Astrocyte of the hippocampus (primary cell): ENCODE measurements around the gene AUTS2.
"Not testable (repeated sequence)": the region's sequence is repeated elsewhere in the genome, so short reads cannot be mapped to it uniquely, and the experiment has no call there.

Source experiments
- DNase-seq: peaks from one replicate; pipeline ENCODE4 v3.0.0; 2011; ENCODE audit warnings: low read depth, low spot score

The AUTS2 gene

DNA sequence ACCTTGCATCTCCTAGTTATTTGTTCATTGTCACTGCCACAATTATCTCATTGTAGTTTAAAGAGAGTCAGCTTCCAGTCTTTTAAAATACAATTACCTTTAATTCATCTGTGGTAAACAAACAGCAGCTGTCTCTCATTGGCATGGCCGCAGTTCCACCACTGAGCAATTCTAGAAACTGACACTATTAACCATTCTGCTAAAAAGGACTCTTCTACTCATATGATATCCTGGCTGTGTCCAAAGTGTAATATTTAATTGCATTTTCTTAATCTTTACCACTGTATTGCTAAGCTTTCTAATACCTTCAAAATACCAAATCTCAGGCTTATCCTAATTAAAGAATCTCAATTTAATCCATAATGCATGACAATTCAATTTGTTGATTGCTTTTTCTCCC, 639.0 kb downstream of the AUTS2 start:
- no peak for DNase-seq

- peak; percentile 9 for DNase-seq
Observed at GRCh38 chr7:70237831-70238575, 639.7 kb downstream of the AUTS2 start.

GRCh38 chr7:70239918-70240317, 641.6 kb downstream of the AUTS2 start:
- peak; percentile 22 for DNase-seq

- DNase-seq: no peak
Observed at GRCh38 chr7:70240873-70241272, 642.6 kb downstream of the AUTS2 start.

- no peak for DNase-seq
Observed at GRCh38 chr7:70241536-70242175, 643.4 kb downstream of the AUTS2 start.

GRCh38 chr7:70242826-70243225, 644.6 kb downstream of the AUTS2 start:
- no peak for DNase-seq

DNA sequence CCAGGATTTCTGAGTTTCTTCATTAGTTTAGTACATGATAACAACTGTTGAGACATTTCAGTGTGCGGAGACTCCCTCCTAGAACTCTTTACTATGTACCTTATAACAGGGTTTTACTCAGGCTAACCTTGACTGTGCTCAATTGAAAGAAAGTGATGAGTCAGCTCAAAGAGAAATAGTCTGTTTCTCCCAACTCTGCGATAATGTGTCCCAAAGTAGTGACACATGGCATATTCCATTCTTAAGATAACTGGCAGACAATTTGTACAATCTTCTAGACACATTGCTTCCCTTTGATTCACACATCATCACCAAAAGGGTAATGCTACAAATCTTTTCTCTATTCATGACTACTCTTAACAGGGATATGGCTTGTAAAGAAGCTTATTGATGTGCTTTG, 645.2 kb downstream of the AUTS2 start:
- no peak for DNase-seq

DNA sequence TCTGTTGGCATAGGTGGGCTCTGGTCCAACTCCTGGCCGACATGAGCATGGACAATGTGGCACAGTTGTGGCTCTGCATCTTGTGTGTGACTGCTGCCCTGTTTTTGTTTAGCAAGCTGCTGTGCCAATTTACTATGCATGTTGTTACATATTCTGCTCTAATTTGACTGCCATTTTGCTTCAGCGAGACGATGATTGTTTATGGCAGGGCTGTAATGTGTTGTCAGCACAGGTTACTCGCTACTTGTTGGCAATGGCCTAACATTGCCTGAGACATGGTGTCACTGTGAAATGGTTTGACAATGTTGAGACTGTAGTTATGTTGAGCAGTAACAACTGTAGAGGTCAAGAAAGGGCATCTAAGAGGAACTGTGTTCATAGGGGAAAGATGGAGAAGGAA, 659.6 kb downstream of the AUTS2 start:
- no peak for DNase-seq

GRCh38 chr7:70259502-70259901, 661.2 kb downstream of the AUTS2 start:
- DNase-seq: peak; percentile 58

DNA sequence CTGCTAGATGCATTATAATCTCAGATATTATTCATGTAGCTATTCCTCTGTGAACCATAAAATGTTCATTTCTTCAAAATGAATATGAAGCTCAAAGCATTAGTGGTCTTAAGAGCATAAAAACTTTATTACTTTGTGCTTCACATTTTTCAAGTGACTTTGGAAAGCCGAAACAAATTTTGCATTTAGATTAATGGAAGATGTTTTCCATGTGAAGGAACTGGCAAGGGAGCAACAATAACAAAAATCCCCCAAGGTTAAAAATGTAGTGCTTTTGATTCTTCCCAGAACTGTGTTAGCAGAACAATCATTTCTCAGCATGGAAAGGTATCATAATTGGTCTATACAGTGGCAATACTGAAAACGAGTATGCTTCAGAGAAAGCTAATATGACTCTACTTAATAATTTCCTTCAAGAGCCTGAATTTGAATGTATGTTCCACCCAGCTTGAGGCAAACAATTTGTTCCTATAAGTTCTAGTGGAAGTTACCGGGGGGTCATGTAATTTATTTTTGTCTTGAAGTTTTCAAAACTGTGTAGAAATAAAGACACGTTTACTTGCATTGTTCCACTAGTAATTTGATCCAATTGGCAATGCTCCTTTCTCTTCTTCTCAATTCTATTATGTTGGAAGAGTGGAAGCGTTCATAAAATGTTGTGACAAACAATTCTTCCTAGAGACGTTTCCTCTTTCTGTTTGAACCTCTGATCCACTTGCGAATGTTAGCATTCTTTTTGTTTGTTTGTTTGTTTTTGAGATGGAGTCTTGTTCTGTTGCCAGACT, 665.4 kb downstream of the AUTS2 start:
- DNase-seq: peak; percentile 5

DNA sequence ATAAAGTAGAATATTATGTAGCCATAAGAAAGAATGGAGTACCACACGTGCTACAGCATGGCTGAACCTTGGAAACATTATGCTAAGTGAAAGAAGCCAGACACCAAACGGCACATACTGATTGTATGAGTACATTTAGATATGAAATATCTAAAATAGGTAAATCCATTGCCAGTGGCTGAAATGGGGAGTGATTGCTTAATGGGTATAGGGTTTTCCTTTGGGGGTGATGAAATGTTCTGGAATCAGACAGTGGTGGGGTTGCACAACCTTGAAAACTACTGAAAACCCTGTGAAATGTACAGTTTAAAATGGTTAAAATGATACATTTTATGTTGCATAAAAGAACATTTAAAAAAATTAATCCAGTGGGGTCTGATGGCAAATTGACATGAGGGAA, 667.9 kb downstream of the AUTS2 start:
- DNase-seq: no peak

DNA sequence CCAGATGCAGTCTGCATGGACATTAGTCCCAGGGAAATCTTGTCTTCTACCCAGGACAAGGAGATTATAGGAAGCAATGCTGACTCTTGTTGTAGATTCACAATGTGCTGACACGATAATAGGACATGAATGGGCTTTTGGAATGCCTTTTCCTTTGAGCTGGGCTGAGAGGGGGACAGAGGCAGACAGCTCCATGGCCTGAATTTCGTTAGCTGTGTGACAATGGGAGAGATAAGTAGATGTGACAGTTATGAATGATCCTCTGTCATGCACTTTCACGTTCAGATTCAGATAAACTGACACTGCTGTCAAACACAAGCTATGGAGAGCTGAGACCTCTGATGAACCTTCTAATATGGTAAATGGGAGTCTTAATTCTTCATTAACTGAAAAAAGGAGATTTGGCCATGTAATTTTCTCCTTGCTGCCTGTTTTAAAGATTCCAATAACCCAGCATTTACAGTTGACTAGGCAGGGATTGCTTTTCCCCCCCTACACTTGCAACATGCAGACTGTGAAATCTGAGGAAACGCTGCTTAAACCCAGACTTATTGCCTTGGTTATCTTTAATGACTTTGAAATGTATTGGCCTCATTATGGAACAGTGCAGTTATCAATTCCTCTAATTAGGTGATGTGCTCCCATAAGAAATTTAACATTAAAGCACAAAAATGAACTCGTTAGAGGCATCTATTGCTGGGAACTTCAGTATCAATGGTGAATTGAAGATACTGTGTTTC, 669.3 kb downstream of the AUTS2 start:
- DNase-seq: no peak

DNA sequence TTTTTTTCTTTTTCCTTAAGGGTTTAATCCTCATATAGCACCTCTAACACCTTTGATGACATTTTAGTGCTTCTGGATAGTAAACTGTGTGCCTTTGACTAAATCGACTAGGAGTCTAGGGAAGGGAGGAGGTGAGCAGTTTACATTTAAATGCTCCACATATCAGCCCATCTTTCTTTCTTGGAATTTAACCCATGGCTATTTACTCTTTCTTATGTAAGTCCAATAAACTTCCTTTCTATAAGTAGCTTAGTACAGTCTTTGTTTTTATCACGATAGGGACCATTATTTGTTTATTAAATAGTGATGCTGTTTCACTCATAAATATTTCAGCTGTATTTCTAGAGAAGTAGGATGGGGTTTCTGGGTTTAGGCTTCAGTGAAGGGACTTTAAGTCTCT, 669.9 kb downstream of the AUTS2 start:
- DNase-seq: no peak

- DNase-seq: no peak
Observed at GRCh38 chr7:70270149-70270548, 671.9 kb downstream of the AUTS2 start.

GRCh38 chr7:70271617-70272081, 673.4 kb downstream of the AUTS2 start:
- peak; percentile 33 for DNase-seq

- DNase-seq: not testable (repeated sequence)
Observed at GRCh38 chr7:70275570-70275969, 677.3 kb downstream of the AUTS2 start.

DNA sequence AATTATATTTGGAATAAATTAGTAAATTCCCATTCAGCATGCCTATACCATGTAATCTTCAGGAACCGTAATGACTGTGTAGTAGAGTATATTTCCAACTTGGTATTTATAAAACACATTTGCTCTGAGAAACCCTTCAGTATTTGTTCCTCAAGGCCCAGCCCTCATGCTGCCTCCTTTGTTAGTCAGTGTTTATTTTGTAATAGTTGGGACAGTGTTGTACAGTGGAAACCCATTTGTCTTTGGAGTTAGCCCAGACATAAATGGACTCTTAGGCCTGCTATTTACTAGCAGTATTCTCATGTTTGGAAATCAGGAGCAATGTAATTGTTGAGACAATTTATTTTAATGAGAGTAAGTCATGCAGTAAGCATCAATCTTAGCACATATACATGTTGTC, 686.9 kb downstream of the AUTS2 start:
- no peak for DNase-seq

- DNase-seq: no peak
Observed at GRCh38 chr7:70285854-70286253, 687.6 kb downstream of the AUTS2 start.

DNA sequence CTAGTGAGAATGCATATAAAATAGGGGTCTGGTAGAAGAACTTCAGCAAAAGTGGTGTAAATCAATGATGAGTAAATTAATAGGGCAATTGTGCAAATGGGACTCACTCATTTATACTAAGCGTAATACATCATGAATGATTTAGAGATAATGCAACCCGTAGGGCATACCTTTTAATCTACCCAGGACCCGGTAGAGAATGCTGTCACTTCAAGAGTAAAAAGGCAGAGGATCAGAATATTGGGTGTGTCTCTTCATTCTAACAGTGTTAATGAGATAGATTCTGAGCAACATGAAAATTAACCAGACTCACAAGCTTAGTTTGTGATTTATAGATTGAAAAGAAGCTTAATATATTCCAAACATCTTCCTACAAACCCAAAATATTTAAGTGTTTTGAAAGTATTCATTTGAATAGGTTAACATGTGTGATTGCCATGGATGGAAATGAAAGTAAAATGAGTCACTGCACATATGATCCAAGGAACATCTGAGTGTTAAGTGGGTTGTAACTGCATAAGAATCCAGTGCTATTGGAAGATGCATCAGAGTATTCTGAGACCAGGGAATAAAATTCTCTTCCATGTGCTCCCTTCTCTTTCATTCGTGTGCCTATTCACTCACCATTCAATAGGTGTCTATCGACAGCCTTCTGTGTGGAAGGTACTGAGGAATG, 690.6 kb downstream of the AUTS2 start:
- no peak for DNase-seq

DNA sequence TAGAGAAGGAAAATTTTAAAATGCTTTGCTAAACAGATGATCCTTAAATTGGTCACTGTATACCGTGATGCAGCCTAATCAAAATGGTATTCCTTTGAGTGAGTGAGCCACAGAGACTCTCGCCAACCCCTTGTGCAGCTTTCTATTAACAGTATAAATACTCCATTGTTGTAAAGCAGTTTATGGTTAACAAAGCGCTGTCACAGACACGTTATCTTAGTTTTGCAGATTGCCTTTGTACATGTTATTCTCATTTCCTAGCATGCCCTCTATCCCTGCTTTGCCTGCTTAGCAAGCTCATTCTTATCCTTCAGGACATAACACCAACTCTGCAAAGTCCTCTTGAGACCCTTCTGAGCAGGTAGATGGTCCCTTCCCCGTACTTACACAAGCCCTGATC, 694.4 kb downstream of the AUTS2 start:
- DNase-seq: no peak

DNA sequence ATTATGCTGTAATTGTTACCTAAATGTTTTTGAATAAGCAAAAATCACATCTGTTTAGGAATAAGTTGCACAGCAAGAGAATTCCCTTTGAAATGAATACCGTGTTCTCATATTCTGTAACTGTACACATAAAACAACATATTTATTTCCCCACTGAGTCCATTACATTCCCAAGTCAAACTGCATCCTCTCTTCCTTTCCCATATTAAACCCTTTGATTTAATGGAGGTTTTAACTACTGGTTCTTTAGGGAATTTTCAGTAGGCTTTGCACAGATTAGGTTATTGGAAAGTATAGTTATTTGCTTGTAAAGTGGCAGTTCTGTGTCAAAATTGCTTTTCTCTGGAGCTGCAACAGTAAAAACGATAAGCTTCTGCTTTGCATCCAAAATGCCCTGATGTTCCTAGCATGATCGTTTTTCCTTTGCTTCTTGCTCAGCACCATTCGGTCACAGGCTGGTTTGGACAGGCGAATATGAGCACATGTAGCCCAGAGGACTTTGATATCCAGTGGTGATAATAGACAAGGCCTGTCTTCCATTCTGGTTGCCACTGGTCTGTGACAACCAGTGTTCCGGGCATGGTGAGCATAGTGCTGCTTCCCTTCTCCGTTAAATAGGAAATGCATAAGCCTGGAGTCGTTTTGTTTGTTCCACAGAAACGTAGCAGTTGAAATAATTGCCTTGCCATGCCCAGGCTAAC, 696.1 kb downstream of the AUTS2 start:
- no peak for DNase-seq
